AG08395 (cell line): Measurements from ENCODE around the gene SDK1.
"Not testable (repeated sequence)": the region's sequence is repeated elsewhere in the genome, so short reads cannot be mapped to it uniquely, and the experiment has no call there.

Experiments used
- DNase-seq: peaks from one replicate; pipeline ENCODE4 v3.0.0; 2012; ENCODE audit warnings: mixed read lengths, low spot score

Gene SDK1

GRCh38 chr7:3725155-3726059, 424.4 kb downstream of the SDK1 start:
- DNase-seq, result no peak

GRCh38 chr7:3730276-3730675, 429.2 kb downstream of the SDK1 start:
- DNase-seq, result no peak

GRCh38 chr7:3732395-3733005, 431.4 kb downstream of the SDK1 start:
- DNase-seq, result no peak

- DNase-seq, result no peak
Measured at GRCh38 chr7:3733541-3734140, 432.6 kb downstream of the SDK1 start.

- DNase-seq, result no peak
Measured at GRCh38 chr7:3738964-3739363, 437.9 kb downstream of the SDK1 start.

- DNase-seq, result no peak
Measured at GRCh38 chr7:3739983-3740382, 438.9 kb downstream of the SDK1 start.

- DNase-seq, result no peak
Measured at GRCh38 chr7:3747467-3747866, 446.4 kb downstream of the SDK1 start.

- DNase-seq, result no peak
Measured at GRCh38 chr7:3748389-3748788, 447.3 kb downstream of the SDK1 start.

- no peak for DNase-seq
Measured at GRCh38 chr7:3753868-3754267, 452.8 kb downstream of the SDK1 start.

- DNase-seq, result no peak
Measured at GRCh38 chr7:3754493-3755341, 453.7 kb downstream of the SDK1 start.

- DNase-seq, result not testable (repeated sequence)
Measured at GRCh38 chr7:3755778-3756453, 454.9 kb downstream of the SDK1 start.

- no peak for DNase-seq
Measured at GRCh38 chr7:3757059-3757458, 456.0 kb downstream of the SDK1 start.

GRCh38 chr7:3760651-3761050, 459.6 kb downstream of the SDK1 start:
- no peak for DNase-seq

- DNase-seq, result no peak
Measured at GRCh38 chr7:3762146-3762831, 461.2 kb downstream of the SDK1 start.

- no peak for DNase-seq
Measured at GRCh38 chr7:3767917-3768777, 467.1 kb downstream of the SDK1 start.

GRCh38 chr7:3771906-3772305, 470.9 kb downstream of the SDK1 start:
- DNase-seq, result no peak

- DNase-seq, result no peak
Measured at GRCh38 chr7:3778345-3778744, 477.3 kb downstream of the SDK1 start.

- no peak for DNase-seq
Measured at GRCh38 chr7:3780016-3780415, 479.0 kb downstream of the SDK1 start.

GRCh38 chr7:3780525-3780924, 479.5 kb downstream of the SDK1 start:
- no peak for DNase-seq

GRCh38 chr7:3781607-3782006, 480.6 kb downstream of the SDK1 start:
- no peak for DNase-seq
